Pons (tissue), 1 donor: ENCODE results near the gene ERP27.

ENCODE experiments used
- DNase-seq: peaks from one replicate; pipeline ENCODE4 v3.0.0-alpha.2; 2016; ENCODE audit warnings: low spot score

The ERP27 gene

DNA sequence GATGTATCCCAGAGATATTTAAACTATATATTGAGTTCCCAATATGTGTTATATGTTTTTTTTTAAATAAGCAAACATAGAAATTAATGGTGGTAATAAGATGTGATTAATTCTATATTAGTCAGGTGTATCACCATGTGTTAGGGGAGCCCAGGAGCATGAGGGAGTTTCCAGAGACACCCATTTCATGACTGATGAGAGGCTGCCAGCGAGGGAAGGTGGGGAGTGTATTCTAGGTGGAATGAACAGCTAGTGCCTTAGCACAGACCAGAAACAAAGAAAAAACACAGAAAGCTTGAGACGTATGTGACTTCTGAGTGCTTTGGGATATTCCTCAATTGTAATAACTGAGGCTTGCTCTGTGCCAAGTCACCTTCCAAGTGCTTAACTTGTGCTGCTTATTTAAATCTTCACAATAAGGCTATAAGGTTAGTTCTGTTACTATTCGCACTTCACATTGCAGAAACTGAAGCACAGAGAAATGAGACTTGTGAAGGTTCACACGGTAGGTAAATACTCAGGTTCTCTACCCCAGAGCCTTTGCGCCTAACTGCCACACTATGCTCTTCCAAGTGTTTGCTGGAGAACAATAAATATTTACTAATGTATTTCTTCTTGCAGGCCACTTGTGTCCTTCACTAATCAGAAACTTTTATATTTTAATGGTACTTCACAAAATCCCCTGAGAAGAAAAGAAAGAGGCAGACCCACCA lies 34.8 kb downstream of the ERP27 start:
- DNase-seq, result no peak

DNA sequence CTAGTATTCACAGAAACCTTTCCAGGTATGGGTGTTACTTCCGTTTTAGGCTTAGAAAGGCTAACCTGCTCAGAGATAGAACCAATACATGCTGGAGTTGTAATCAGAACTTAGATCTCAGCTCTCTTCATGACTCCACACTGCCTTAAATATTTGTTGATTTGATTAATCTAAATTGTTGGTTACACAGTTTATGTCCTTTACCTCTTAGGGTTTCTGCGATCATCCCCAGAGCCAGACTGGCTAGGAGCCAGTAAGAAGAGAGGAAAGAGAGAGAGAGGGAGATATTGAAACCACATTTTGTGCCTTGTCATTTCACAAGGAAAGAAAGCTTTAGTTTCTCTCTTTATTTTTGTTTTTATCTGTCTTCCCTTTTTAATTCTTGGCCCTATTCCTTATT lies 35.9 kb downstream of the ERP27 start:
- DNase-seq, result no peak

DNA sequence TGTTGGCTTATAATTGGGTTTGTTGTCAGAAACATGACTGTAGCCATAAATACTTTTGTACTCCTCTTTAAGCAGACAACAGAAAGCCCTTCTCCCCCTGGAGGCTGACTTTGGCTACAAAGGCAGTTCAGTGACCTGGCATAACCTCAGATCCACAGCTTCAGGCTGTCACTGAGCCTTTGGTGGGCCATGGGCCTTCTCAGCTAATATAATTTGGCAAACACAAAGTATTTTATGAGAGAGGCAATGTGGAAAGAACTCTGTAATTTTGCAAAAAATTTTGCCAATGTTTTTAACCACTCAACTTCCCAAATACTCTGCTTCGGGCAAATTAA lies 37.1 kb downstream of the ERP27 start:
- no peak for DNase-seq

DNA sequence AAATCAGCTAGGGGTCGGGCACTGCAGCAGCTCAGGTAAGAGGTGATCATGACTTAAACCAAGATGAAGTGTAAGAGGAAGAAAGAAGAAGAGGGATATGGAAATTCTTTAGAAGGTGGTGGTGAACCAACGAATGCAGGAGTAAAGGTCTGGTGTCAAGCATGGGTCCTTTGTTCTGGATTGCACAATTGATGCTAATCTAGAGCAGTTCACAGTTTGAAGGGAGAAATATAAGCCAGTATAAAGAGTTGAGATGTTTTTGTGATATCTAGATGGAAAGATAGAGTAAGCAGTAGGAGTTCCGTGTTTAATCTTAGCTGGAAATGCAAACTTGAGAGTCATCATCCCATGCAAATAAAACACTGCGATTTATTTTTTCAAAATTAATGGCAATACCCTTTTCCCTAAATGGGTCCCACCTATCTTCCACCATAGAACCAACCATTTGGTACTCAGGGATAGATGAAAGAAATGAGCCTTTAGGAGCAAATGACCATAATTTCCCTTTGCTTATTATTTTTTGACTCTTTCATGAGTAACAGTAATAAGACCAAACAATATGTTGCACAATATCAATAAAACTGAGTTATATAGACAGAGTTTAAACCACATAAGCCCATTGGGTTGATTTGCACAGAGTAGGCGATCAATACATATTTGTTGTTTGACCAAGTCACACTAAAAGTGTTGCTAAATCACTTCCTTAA lies 37.7 kb downstream of the ERP27 start:
- DNase-seq, result no peak

DNA sequence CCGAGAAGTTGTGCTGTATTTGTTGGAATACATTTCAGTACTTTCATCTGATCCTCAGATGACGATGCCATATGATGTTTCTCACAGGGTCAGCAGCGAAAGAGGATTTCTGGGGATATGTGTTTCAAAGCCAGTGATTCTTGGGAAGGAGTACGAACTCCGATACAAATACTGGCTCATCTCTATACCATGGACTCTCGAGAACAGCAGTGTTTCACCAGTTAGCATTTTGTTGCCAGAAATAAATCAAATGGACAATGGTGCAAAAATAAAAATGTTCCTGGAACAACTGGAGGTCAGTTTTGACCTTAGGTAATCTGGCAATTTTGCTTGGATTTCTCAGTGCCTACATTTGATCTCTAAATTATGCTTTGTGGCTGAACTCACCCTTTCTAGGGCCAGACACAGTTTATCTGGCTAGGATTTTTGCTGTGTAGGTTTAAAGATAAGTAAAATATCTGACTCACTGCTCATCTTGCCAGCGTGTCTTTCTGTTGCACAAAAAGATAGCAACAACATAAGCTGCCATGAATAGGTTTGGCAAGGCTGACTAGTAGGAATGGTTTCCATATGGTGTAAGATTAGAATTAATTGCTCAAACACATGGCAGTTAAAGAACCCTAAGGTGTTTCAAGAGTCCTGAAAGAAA lies 41.7 kb downstream of the ERP27 start:
- peak; percentile 24 for DNase-seq

DNA sequence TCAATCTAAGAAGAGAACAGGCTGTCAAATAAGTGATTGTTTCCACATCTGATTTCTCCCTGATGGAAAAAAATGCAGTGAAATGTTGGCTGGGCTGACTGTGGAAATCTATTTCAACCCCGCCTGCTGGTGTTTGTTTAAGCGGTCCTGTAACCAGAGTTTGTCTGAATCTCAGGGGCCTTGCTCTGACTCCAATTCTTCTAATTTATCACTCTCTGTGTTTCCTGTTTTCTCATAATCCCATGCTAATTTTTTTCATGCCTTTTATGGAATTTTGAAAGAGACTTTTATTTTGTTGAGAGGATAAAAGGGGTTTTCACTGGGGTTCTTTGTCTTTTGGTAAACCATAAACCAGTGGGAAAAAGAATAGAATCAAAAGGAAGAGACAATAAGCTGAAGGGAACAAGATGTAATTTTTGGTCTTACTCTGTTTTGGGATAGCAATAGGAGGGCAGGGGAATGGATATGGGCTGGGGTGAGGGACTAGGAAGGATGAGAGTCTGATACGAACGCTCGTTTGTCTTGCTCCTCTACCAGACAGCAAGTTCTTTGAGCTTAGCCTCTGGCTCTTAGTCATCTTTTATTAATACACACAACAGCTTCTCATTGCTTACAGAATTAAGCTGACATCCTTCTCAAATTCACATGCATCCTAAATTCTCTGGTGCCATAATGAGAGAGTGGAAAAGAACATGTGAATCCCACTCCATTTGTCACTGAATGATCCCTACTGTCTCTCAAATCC lies 44.7 kb downstream of the ERP27 start:
- peak; percentile 20 for DNase-seq

DNA sequence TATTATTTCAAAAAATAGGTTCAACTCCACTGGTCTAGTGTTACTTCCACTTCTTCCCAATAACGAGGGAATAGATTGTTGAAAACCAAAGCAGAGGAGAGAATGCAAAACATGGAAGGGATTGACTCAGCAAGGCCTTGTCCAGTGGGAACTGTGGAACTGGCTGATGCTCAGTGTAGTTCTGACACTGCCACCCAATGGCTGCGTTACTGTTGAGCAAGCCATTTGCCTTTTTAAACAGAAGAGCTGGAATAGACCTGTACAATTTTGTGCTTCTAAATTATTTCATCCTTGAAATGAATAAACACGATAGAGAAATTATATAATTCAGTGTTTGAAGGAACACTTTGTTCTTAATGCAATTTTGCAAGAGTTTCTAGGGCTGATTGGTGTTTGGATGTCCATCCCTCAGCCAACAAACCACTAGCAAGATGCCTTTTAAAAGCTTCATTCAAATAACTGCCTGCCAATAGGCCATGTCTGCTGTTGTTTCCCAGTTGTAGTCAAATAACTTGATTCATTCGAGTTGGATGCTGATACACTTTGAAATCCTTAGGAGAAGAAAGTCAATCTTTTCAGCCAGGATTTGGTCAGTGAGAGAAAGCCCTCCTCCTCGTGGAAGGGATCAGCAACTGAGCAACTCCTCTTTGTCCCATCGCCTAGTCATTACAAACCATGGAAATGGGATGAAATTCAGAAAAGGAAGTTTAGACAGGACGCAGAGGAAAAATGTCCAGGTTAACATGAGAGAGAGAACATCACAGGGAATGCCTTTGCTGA lies 45.4 kb downstream of the ERP27 start:
- peak; percentile 66 for DNase-seq

DNA sequence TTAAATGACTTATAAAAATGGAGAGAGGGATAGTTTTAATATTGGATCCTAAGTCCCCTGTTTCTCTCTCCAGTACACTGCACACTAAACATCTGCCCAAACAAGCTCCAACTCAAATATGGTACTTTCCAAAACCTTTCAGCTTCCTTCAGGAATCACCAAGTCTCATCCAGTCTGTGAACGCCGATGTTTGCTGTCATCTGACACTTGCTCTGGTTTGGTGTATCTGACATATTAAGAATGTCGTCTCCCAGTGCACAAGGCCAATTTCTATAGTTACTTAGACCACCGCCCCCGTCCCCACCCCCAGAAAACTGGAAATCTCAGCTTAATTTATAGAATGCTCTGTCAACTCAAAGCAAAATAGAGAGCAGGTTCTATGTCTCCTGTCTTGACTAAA lies 47.6 kb downstream of the ERP27 start:
- DNase-seq, result no peak

DNA sequence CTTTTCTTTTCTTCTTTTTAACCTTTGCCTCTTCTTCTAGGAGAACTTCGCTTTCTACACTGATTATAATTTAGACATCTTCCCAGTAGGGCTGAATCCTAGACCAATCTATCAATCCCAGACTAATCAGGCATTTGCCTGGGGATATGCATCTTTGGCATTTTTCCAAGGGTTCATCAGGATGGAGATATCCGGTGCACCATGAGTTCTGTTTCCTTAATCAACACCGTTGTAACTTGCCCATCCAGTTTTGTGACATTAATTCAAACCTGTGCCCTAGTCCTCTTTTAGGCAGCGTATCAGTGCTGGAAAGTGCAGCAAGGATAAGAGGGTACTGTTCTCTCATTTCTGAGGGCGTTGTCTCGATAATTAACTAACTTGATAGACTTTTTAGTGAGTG lies 52.1 kb downstream of the ERP27 start:
- DNase-seq, result no peak

DNA sequence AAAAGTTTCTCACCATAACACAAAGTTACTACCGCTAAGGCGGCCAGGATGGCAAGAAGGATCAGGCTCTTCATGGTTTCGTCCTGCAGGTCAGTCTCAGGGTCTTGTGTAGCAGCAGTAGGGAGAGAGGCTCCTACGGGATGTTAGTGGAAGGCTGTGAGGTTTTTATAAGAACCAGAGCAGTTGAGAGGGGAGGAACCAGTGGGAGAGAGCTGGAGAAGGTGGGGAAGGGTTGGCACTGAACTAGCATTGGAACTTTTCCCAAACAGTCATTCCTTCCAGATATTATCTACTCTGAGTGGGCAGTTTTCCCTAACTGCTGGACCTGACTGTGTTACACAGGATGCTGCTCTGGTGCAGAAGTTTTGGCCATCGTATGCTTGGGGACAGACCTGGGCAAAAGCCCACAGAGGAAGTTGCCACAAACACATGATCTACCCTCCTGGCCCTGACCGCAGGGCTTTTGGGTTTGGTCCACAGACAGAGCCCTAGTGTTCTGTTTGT lies 52.6 kb downstream of the ERP27 start, which contains the start of gene MGP:
TSS of gene MGP (minus strand) at position 137 of the 504 bp plus-strand sequence. CDS start at position 74, 63 bp downstream.
- DNase-seq, result peak; percentile 28

DNA sequence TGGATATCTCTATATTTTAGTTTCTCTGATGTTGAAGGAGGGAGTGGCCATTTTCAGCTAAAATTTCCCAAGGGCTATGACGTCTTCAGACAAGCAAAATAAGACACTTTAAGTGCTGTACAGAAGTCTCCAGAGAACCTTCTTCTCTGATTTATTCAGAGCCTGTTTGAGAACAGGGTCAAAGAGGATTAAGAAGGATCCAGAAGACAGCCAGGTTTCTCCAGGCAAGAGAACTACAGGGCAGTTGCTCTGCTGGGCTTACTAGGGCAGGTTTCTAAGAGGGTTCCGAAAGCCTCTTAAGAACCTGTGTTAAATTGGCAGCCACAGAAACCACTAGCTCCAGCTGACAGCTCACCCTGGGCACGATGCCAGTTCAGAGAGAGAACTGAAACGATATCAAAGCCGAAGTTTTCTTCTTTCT lies 53.9 kb downstream of the ERP27 start:
- peak; percentile 82 for DNase-seq

DNA sequence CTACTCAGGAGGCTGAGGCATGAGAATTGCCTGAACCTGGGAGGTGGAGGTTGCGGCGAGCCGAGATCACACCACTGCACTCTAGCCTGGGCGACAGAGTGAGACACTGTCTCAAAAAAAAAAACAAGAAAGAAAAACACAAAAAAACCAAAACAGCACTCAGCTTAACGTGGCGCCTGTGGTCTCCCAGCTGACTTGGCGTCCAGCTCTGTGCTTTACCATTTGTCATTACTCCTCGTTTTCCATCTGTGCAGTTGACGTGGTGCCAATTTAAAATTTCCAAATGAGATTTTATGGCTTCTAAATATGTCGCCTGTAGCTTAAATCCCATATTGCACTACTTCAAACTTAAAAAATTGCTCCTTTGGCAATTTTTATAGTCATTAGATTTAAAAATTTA lies 54.7 kb downstream of the ERP27 start:
- DNase-seq, result no peak

DNA sequence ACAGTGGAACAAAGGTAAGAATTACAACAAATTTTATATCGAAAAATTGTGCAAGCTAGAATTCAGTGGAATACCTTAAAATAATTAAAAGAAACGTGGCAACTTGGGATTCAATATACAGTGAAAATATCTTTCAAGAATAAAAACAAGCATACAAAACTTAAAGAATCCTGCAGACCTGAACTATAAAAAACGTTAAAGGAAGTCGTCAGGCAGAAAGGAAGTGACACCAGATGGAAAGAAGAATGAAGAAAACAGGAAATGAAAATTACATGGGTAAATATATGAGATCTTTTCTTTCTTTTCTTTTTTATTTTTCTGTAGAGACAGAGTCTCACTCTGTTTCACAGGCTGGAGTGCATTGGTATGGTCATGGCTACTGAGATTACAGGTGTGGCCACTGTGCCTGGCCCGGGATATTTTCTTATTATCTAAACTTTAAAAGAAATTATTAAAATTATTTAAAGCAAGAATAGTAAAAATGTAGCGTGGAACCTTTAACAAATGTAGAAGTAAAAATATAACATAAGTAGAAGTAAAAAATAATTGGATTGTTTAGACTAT lies 57.4 kb downstream of the ERP27 start:
- no peak for DNase-seq

DNA sequence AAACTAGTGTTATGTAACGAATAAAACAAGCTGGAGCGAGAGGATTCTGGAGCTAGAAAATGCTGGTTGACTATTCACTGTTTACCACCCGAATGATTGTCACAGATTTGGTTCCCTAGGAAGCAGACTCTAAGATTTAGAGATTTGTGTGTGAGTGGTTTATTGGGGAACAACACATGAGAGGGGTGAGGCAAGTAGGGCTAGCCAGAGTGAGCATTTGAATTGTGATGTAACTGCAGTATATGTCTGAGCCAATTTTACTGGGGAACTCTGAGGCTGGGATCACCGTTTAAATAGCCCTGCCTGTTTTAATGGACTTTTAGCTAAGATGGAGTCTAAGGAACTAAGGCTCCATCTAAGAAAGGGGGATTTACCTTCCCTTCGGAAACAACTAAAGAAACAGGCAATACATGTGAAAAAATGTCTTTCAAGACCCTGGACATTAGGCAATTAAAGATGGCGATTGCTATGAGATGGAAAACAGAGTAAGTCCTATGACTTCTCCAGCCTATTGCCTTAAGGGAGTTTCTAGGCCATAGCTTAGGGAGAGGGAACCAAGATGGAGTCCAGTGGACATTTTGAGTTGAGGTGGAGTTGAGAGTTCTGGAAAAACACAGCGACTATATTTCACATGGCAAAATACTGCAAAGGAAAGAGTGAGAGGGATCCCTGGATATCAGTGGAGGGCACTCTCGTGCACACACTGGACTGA lies 59.0 kb downstream of the ERP27 start:
- no peak for DNase-seq

DNA sequence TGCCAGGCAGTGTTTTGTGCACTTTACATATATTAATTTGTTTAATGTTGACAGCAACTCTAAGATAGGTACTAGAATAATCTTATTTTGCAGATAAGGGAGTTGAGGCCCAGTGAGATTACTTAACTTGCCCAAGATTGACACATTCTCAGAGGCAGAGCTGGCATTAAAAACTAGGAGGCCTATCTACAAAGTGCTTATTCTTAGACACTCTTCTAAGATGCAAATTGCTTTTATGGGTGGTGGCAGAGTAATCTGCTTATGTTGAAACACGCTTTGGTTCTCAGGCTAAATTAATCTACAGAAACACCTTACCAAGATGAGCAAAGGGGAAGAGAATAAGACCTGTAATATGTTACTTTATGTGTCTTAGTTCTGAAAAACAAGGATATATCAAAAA lies 59.8 kb downstream of the ERP27 start:
- DNase-seq, result no peak

DNA sequence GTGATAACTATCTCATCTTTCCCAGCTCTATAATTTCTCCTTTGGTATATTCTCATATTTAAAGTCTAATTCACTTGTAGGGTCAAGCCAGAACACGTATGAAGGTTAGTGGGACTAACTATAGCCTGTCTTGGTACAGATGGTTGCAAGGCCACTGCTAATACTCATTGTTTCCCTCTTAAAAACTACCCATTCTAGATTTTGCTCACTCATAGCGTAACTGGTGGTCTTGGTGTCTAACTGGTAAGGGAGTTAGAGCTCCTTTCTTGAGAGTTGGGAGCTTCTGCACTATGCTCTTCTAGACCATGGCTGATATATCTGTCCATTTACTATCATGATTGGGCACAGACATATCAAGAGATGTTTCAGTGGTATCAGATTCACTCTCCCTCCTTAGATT lies 61.5 kb downstream of the ERP27 start:
- no peak for DNase-seq

DNA sequence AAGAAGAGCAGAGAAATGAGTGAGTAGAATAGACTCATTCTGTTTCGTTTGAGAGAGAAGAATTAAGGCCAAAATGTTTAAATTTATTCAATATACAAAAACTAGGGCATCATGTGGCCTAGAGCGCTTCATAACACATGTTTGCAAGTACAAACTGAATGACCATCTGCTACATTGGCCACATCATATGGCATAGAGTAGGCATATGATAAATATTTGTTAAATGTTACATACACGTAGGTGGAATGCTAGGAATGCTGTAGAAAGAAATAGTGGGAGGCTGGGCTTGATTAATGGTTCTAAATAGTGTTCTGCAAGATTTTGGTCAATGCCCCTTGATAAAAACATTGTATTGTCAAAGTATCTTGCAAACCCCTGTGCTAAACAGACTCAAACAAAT lies 63.5 kb downstream of the ERP27 start:
- no peak for DNase-seq

DNA sequence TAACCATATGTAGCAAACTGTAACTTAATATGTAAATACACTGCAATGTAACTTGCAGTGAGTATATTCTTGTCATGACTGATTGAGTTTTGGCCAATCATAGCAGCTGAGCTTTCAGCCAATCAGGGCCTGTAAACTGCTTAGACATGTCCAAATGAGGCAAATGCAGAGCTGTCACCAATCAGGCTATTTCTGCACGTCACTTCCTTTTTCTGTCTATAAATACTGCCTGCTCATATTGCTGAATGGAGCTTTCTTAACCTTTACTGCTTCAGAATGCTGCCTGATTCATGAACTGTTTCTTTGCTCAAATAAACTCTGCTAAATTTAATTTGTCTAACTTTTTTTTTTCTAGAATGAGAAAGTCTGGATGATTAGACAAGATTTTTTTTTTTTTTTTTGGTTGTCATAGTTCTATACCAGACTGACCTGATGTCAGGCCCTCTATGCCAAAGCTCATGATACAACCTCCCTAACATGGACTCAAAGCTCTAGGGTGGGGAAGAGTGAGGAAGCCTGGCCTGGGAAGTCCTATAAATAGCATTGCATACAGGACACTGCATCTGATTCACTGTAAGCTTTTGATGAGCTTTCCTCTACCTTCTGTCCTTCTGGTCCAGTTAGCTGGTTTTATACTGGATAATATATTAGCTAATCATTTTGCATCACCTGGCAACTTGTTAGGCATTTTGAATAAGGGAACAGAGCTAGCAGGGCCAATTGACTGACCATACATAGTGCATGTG lies 64.7 kb downstream of the ERP27 start:
- DNase-seq, result no peak

DNA sequence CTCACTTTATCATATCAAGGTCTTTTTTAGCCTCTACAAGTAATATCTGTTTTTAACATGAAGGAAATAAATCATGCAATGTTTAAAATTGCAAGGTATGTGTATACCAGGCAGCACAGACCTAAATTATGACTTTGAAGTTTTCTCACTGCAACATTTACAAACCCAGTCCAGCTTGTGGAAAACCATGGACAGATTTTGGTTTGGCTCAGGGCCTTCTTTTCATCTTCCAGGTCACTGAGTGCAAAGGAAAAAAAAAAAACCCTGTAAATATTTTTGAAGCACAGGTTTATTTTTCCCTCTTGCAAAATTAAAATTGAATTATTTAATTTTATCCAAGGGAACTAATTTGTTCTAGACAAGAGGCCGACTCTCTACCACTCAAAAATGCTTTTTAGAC lies 66.5 kb downstream of the ERP27 start:
- no peak for DNase-seq

DNA sequence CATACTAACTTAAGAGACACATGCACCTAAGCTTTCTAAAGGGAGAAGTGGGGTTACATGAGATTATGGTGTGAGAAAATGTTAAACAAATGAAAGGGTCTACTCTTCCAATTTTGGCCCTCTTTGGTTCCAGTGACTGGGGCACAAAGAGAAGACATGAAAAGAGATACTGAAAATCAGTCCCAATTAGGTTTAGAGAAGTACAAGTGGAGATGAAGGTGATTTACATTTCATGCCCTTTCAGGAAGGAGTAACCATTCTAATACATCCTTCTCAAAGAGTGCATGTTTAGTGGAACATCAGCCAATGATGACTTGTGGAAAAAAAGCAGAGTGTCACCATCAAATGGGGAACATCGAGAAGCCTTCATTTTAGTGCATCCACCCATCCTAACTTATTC lies 67.1 kb downstream of the ERP27 start:
- DNase-seq, result no peak
